SK-N-SH (cell line): ENCODE results near the gene FAM162B.

Experiments used
- CTCF ChIP-seq: fragments of 200-600 bp; sonication (generic); IDR thresholded peaks from 2 replicates; pipeline ENCODE4 v1.6.1; 2017; ENCODE audit warnings: antibody characterized with exemption, mild to moderate bottlenecking, moderate library complexity
- IRF3 ChIP-seq: fragments of 150-350 bp; IDR thresholded peaks from 2 replicates; pipeline ENCODE4 v1.6.1; 2016; ENCODE audit warnings: mild to moderate bottlenecking, low read depth, low read length
- TEAD4 ChIP-seq: IDR thresholded peaks from 2 replicates; pipeline ENCODE4 v1.4.0; 2012; ENCODE audit warnings: mild to moderate bottlenecking, borderline replicate concordance; ENCODE audit not compliant: insufficient read depth
- USF2 ChIP-seq: fragments of 150-350 bp; IDR thresholded peaks from 2 replicates; pipeline ENCODE4 v1.6.1; 2017; ENCODE audit warnings: antibody characterized with exemption, low read length, low read depth, borderline replicate concordance
- TF ChIP-seq, protein P1 (sequence below): IDR thresholded peaks from 2 replicates; pipeline ENCODE4 v1.4.0; 2012; ENCODE audit warnings: low read depth

DNA sequence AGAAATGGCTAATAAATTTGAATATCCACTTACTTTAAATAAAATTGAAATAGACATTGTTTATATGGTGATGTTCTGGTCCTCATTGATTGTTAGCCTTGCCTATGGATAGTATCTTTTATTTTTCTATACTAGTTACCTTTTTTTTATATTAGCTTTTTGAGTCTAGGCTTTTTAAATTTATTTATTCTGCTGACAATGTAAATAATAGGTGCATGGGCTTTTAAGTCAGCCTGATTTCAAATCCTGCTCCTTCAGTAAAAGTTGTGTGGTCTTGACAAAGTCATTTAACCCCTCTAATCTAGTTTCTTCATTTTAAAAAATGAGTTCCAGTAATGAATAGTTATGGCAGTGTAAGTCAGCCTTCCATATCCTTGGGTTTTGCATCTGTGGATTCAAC lies 38.6 kb downstream of the FAM162B start:
- no peak for TF ChIP-seq CTCF
- TF ChIP-seq IRF3, result no peak
- TF ChIP-seq TEAD4, result no peak
- TF ChIP-seq, protein P1, sequence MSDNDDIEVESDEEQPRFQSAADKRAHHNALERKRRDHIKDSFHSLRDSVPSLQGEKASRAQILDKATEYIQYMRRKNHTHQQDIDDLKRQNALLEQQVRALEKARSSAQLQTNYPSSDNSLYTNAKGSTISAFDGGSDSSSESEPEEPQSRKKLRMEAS, result no peak
- no peak for TF ChIP-seq USF2
